Breast epithelium (tissue), 4 donors: Measurements from ENCODE around the gene RPS29. TPM values are rescaled to one million over a fixed set of nuclear protein-coding genes. Genes with fewer than 3 reads are reported as not detected.

ENCODE experiments used
- DNase-seq, 2 donors: peaks; one replicate each; pipeline ENCODE4 v3.0.0-alpha.2; 2019; ENCODE audit warnings: low spot score in 2 of 2
- H3K27ac ChIP-seq, 2 donors: fragments of 200-600 bp; sonication (generic) in 1 of 2; one replicate each; pipeline ENCODE4 v1.5.1; 2016 to 2019; ENCODE audit warnings: mild to moderate bottlenecking in 1 of 2
- H3K27me3 ChIP-seq, 2 donors: fragments of 200-600 bp; sonication (generic) in 1 of 2; one replicate each; pipeline versions ENCODE4 v1.5.1 to v1.6.0; 2017 to 2019; ENCODE audit warnings: control low read depth in 1 of 2, mild to moderate bottlenecking in 1 of 2
- H3K36me3 ChIP-seq: fragments of 200-600 bp; one replicate; pipeline ENCODE4 v1.5.1; 2019
- H3K4me1 ChIP-seq, 2 donors: fragments of 200-600 bp; sonication (generic); one replicate each; pipeline ENCODE4 v1.5.1; 2016 to 2019; ENCODE audit warnings: control low read depth in 1 of 2
- H3K4me3 ChIP-seq, 3 donors: fragments of 200-600 bp; sonication (generic); 1 replicate in 2 of 3; 2 replicates in 1 of 3; pipeline ENCODE4 v1.5.1; 2016 to 2019; ENCODE audit warnings: mild to moderate bottlenecking in 3 of 3, moderate library complexity in 2 of 3
- H3K9me3 ChIP-seq, 2 donors: fragments of 200-600 bp; sonication (generic) in 1 of 2; one replicate each; pipeline ENCODE4 v1.5.1; 2016 to 2019; ENCODE audit warnings: control low read depth in 1 of 2
- CTCF ChIP-seq, 3 donors: fragments of 450-650 bp; IDR thresholded peaks; one replicate each; pipeline ENCODE4 v1.5.1; 2016 to 2017; ENCODE audit warnings: antibody characterized with exemption in 3 of 3, mild to moderate bottlenecking in 3 of 3, moderate library complexity in 3 of 3
- POLR2A ChIP-seq: fragments of 450-650 bp; IDR thresholded peaks from one replicate; pipeline ENCODE4 v1.6.1; 2016; ENCODE audit warnings: antibody characterized with exemption, mild to moderate bottlenecking, moderate library complexity
- POLR2AphosphoS5 ChIP-seq, 3 donors: sonication (generic); formaldehyde crosslinking; IDR thresholded peaks; one replicate each; pipeline ENCODE4 v1.6.1; 2017; ENCODE audit warnings: antibody characterized with exemption in 3 of 3
- intact Hi-C: fragments of 100-400 bp; cut with DNase I; formaldehyde crosslinking; loops from one replicate; pipeline ENCODE4 v1.15.1; 2023; ENCODE audit warnings: low total_unique reads
- total RNA-seq, 3 donors: library from RNA; depleted of rRNA; stranded (reverse); fragments of >200 nt; gene quantifications; one replicate each; pipeline ENCODE4 v1.1.0, GENCODE V29; 2016

Gene RPS29
- total RNA-seq, 3 donors from 2014 or later = 6,323 to 14,663 (median 13,626) TPM

GRCh38 chr14:49549881-49550280, 36.3 kb downstream of the RPS29 start:
- no peak for TF ChIP-seq CTCF (IDR thresholded peaks at IDR 0.05)
- no peak for TF ChIP-seq POLR2A
- no peak for TF ChIP-seq POLR2AphosphoS5 (IDR thresholded peaks at IDR 0.05)
- Histone ChIP-seq H3K27ac (no peak overlapping the region), H3K4me3 (no peak overlapping the region), H3K27me3 (no peaks in the 10 kb centered on the region), H3K36me3 (no peaks in the 10 kb centered on the region), H3K9me3 (no peaks in the 10 kb centered on the region), H3K4me1 (no peaks in the 10 kb centered on the region)
- DNase-seq = no peak
- intact Hi-C loops = no loop called here

- H3K4me1 ChIP-seq = no peaks in the 10 kb centered on the region
- H3K36me3 ChIP-seq = no peaks in the 10 kb centered on the region
- no peak for TF ChIP-seq CTCF (IDR thresholded peaks at IDR 0.05)
- no peak for TF ChIP-seq POLR2A
- TF ChIP-seq POLR2AphosphoS5 (IDR thresholded peaks at IDR 0.05) = no peak
- no peak overlapping the region for H3K27ac ChIP-seq
- H3K4me3 ChIP-seq = no peak overlapping the region
- H3K9me3 ChIP-seq = no peaks in the 10 kb centered on the region
- no peak for DNase-seq
- intact Hi-C loops = no loop called here
- no peaks in the 10 kb centered on the region for H3K27me3 ChIP-seq
Measured at GRCh38 chr14:49549446-49549845, 36.7 kb downstream of the RPS29 start.

- Histone ChIP-seq H3K36me3 (no peaks in the 10 kb centered on the region), H3K4me1 (no peaks in the 10 kb centered on the region), H3K9me3 (peaks cover 0 to 2% of the 10 kb centered on the region in 2 donors), H3K27ac (no peak overlapping the region), H3K4me3 (no peak overlapping the region), H3K27me3 (no peaks in the 10 kb centered on the region)
- intact Hi-C loops = loop anchor here (1.0 kb wide), 1 partner anchor 19 kb away; no protein-coding TSS in a partner anchor
- TF ChIP-seq CTCF (IDR thresholded peaks at IDR 0.05) (no peak), POLR2AphosphoS5 (IDR thresholded peaks at IDR 0.05) (no peak)
- no peak for DNase-seq
Measured at GRCh38 chr14:49546766-49547165, 39.4 kb downstream of the RPS29 start.

GRCh38 chr14:49545716-49546115, 40.5 kb downstream of the RPS29 start:
- H3K9me3 ChIP-seq = peaks cover 3 to 8% of the 10 kb centered on the region in 2 donors
- TF ChIP-seq POLR2A = no peak
- TF ChIP-seq POLR2AphosphoS5 (IDR thresholded peaks at IDR 0.05) = no peak
- no peak for TF ChIP-seq CTCF (IDR thresholded peaks at IDR 0.05)
- no peaks in the 10 kb centered on the region for H3K36me3 ChIP-seq

GRCh38 chr14:49545071-49545470, 41.1 kb downstream of the RPS29 start:
- no peaks in the 10 kb centered on the region for H3K36me3 ChIP-seq
- intact Hi-C loops = no loop called here
- no peaks in the 10 kb centered on the region for H3K4me1 ChIP-seq
- TF ChIP-seq POLR2AphosphoS5 (IDR thresholded peaks at IDR 0.05) (no peak), POLR2A (no peak), CTCF (IDR thresholded peaks at IDR 0.05) (no peak)
- no peaks in the 10 kb centered on the region for H3K27me3 ChIP-seq
- H3K27ac ChIP-seq = no peak overlapping the region
- H3K4me3 ChIP-seq = no peak overlapping the region
- DNase-seq = no peak
- peaks cover 3 to 8% of the 10 kb centered on the region in 2 donors for H3K9me3 ChIP-seq

More at GRCh38 chr14:49545716-49546115, 40.5 kb downstream of the RPS29 start:
- Histone ChIP-seq H3K4me3 (no peak overlapping the region), H3K27ac (no peak overlapping the region), H3K27me3 (no peaks in the 10 kb centered on the region), H3K4me1 (no peaks in the 10 kb centered on the region)
- no peak for DNase-seq
- intact Hi-C loops = no loop called here
